Karpas-422 (cell line): ENCODE measurements around the gene SLC5A1. TPM values are rescaled to one million over a fixed set of nuclear protein-coding genes. Genes with fewer than 3 reads are reported as not detected.

Source experiments
- DNase-seq: peaks from one replicate; pipeline ENCODE4 v3.0.0-alpha.2; 2015
- H2AFZ ChIP-seq: fragments of 200-600 bp; sonication (generic); 2 replicates; pipeline ENCODE4 v1.6.1; 2014; ENCODE audit warnings: antibody characterized with exemption, low read length, mixed read lengths
- H3K27ac ChIP-seq: fragments of 200-600 bp; sonication (generic); 2 replicates; pipeline ENCODE4 v1.5.1; 2014; ENCODE audit warnings: mild to moderate bottlenecking, low read length, moderate library complexity
- H3K27me3 ChIP-seq: fragments of 200-600 bp; sonication (generic); 2 replicates; pipeline ENCODE4 v1.6.1; 2014; ENCODE audit warnings: low read length, mixed read lengths
- H3K36me3 ChIP-seq: fragments of 200-600 bp; sonication (generic); 2 replicates; pipeline ENCODE4 v1.6.1; 2014; ENCODE audit warnings: low read length, mixed read lengths; ENCODE audit not compliant: insufficient read depth
- H3K4me1 ChIP-seq: fragments of 200-600 bp; sonication (generic); 2 replicates; pipeline ENCODE4 v1.6.1; 2014; ENCODE audit warnings: mild to moderate bottlenecking, low read length, mixed read lengths
- H3K4me2 ChIP-seq: fragments of 200-600 bp; sonication (generic); 2 replicates; pipeline ENCODE4 v1.6.1; 2014; ENCODE audit warnings: low read length, low read depth, mild to moderate bottlenecking; ENCODE audit not compliant: poor library complexity, severe bottlenecking
- H3K4me3 ChIP-seq: fragments of 200-600 bp; sonication (generic); 2 replicates; pipeline ENCODE4 v1.5.1; 2014; ENCODE audit warnings: mild to moderate bottlenecking, antibody characterized with exemption, low read length, mixed read lengths
- H3K79me2 ChIP-seq: fragments of 200-600 bp; sonication (generic); 2 replicates; pipeline ENCODE4 v1.6.1; 2014; ENCODE audit warnings: mild to moderate bottlenecking, low read length, mixed read lengths
- H3K9ac ChIP-seq: fragments of 200-600 bp; sonication (generic); 2 replicates; pipeline ENCODE4 v1.6.0; 2014; ENCODE audit warnings: low read length
- H3K9me2 ChIP-seq: fragments of 200-600 bp; sonication (generic), shearing (Covaris generic); replicated peaks from 2 replicates; pipeline ENCODE4 v1.6.0; 2014; ENCODE audit warnings: mild to moderate bottlenecking, low read length, moderate library complexity; ENCODE audit not compliant: insufficient read depth
- H3K9me3 ChIP-seq: fragments of 300-700, 200-600 bp; sonication (generic); 2 replicates; pipeline ENCODE4 v1.6.1; 2014; ENCODE audit warnings: low read length, mixed read lengths
- H4K20me1 ChIP-seq: fragments of 200-600 bp; sonication (generic); 2 replicates; pipeline ENCODE4 v1.6.1; 2014; ENCODE audit warnings: mild to moderate bottlenecking, antibody characterized with exemption, low read length, low read depth; ENCODE audit not compliant: insufficient read depth
- total RNA-seq: library from RNA; depleted of rRNA; stranded (reverse); fragments of >200 nt; shearing (Covaris generic); gene quantifications from 2 replicates; pipeline ENCODE4 v1.2.3, GENCODE V29; 2014; ENCODE audit warnings: low replicate concordance

SLC5A1 gene
- total RNA-seq, 1 experiment from 2014 or later, result not detected

GRCh38 chr22:32083000-32083399, 39.9 kb downstream of the SLC5A1 start:
- H3K9me3 ChIP-seq, result no peaks in the 10 kb centered on the region
- H3K27ac ChIP-seq, result no peak overlapping the region
- no peaks in the 10 kb centered on the region for H3K27me3 ChIP-seq
- H3K4me2 ChIP-seq, result no peak overlapping the region
- no peak overlapping the region for H2AFZ ChIP-seq
- H3K4me3 ChIP-seq, result no peak overlapping the region
- no peaks in the 10 kb centered on the region for H3K9me2 ChIP-seq
- no peak for DNase-seq
- no peaks in the 10 kb centered on the region for H3K4me1 ChIP-seq
- no peaks in the 10 kb centered on the region for H3K79me2 ChIP-seq
- H4K20me1 ChIP-seq, result no peaks in the 10 kb centered on the region
- H3K36me3 ChIP-seq, result no peaks in the 10 kb centered on the region
- H3K9ac ChIP-seq, result no peak overlapping the region

- Histone ChIP-seq H3K4me1 (no peaks in the 10 kb centered on the region), H2AFZ (no peak overlapping the region), H3K9me3 (no peaks in the 10 kb centered on the region), H3K9ac (no peak overlapping the region), H3K27me3 (no peaks in the 10 kb centered on the region), H3K27ac (no peak overlapping the region), H3K36me3 (no peaks in the 10 kb centered on the region), H4K20me1 (no peaks in the 10 kb centered on the region), H3K4me2 (no peak overlapping the region), H3K4me3 (no peak overlapping the region), H3K79me2 (no peaks in the 10 kb centered on the region), H3K9me2 (no peaks in the 10 kb centered on the region)
- no peak for DNase-seq
These were observed 40.8 kb downstream of the SLC5A1 start for GRCh38 chr22:32083814-32084213.

- H3K9me3 ChIP-seq, result no peaks in the 10 kb centered on the region
- H2AFZ ChIP-seq, result no peak overlapping the region
- no peak for DNase-seq
- H3K4me3 ChIP-seq, result no peak overlapping the region
- no peaks in the 10 kb centered on the region for H3K79me2 ChIP-seq
- H3K9ac ChIP-seq, result no peak overlapping the region
- H3K36me3 ChIP-seq, result no peaks in the 10 kb centered on the region
- no peaks in the 10 kb centered on the region for H3K9me2 ChIP-seq
- no peaks in the 10 kb centered on the region for H3K4me1 ChIP-seq
- H3K4me2 ChIP-seq, result no peak overlapping the region
- H4K20me1 ChIP-seq, result no peaks in the 10 kb centered on the region
- H3K27me3 ChIP-seq, result no peaks in the 10 kb centered on the region
- H3K27ac ChIP-seq, result no peak overlapping the region
These were observed 45.0 kb downstream of the SLC5A1 start for GRCh38 chr22:32088084-32088483.

DNA sequence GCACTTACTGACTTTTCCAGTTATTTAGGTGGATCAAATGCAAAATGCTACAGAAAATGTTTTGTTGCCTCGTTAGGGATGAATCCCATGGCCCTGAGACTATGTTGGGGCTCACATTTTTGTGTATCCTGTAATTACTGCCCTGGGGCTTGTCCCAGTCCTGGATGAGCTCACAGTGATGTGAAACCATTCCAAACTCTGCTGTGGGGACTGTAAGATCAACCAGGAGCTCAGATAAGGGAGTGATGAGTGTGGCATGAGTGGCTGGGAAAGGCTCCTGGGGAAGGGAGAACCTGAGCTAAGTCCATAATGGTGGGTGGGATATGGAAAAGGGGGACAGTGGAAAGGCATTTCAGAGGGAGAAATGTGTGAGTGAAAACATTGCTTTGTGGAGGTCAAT, 54.0 kb downstream of the SLC5A1 start:
- H3K36me3 ChIP-seq, result no peaks in the 10 kb centered on the region
- H3K4me1 ChIP-seq, result no peaks in the 10 kb centered on the region
- H3K9me2 ChIP-seq, result no peaks in the 10 kb centered on the region
- H3K27me3 ChIP-seq, result no peaks in the 10 kb centered on the region
- no peaks in the 10 kb centered on the region for H3K9me3 ChIP-seq
- H4K20me1 ChIP-seq, result no peaks in the 10 kb centered on the region
- no peak for DNase-seq
- no peaks in the 10 kb centered on the region for H3K79me2 ChIP-seq
- no peak overlapping the region for H3K4me3 ChIP-seq
- H3K4me2 ChIP-seq, result no peak overlapping the region
- H3K9ac ChIP-seq, result no peak overlapping the region
- no peak overlapping the region for H3K27ac ChIP-seq
- H2AFZ ChIP-seq, result no peak overlapping the region

GRCh38 chr22:32097881-32098499, 54.9 kb downstream of the SLC5A1 start:
- Histone ChIP-seq H4K20me1 (no peaks in the 10 kb centered on the region), H3K4me1 (no peaks in the 10 kb centered on the region), H3K4me3 (no peak overlapping the region), H3K79me2 (no peaks in the 10 kb centered on the region), H2AFZ (no peak overlapping the region), H3K27me3 (no peaks in the 10 kb centered on the region), H3K9me3 (no peaks in the 10 kb centered on the region), H3K9ac (no peak overlapping the region), H3K27ac (no peak overlapping the region), H3K4me2 (no peak overlapping the region), H3K9me2 (no peaks in the 10 kb centered on the region), H3K36me3 (no peaks in the 10 kb centered on the region)
- no peak for DNase-seq

DNA sequence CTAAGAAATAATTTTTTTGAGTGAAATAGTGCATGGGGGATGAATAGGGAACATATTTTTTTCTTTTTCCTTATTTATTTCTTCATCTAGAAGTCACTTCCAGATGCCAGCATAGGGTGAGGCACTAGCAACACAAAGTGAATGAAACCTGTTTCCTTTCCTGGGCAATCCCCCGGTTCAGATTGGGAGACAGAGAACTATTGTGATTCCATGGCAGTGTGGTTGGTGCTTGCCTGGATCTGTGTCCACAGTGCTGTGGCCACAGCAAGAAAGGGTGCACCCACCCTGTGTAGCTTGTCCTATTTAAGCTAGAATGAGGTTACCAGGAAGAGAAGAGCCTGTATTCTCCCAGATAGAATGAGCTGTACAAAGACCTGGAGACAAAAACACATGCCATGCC, 57.6 kb downstream of the SLC5A1 start:
- no peaks in the 10 kb centered on the region for H3K79me2 ChIP-seq
- no peaks in the 10 kb centered on the region for H3K4me1 ChIP-seq
- no peaks in the 10 kb centered on the region for H3K27me3 ChIP-seq
- H3K9ac ChIP-seq, result no peak overlapping the region
- no peaks in the 10 kb centered on the region for H3K9me3 ChIP-seq
- no peaks in the 10 kb centered on the region for H3K36me3 ChIP-seq
- DNase-seq, result no peak
- no peak overlapping the region for H3K27ac ChIP-seq
- no peak overlapping the region for H2AFZ ChIP-seq
- H4K20me1 ChIP-seq, result no peaks in the 10 kb centered on the region
- no peak overlapping the region for H3K4me3 ChIP-seq
- H3K9me2 ChIP-seq, result no peaks in the 10 kb centered on the region
- H3K4me2 ChIP-seq, result no peak overlapping the region

GRCh38 chr22:32103658-32104315, 60.7 kb downstream of the SLC5A1 start:
- H3K9me3 ChIP-seq, result no peaks in the 10 kb centered on the region
- no peaks in the 10 kb centered on the region for H3K36me3 ChIP-seq
- H3K27me3 ChIP-seq, result no peaks in the 10 kb centered on the region
- no peak overlapping the region for H3K4me2 ChIP-seq
- no peaks in the 10 kb centered on the region for H4K20me1 ChIP-seq
- no peaks in the 10 kb centered on the region for H3K79me2 ChIP-seq
- H3K9ac ChIP-seq, result no peak overlapping the region
- H3K4me3 ChIP-seq, result no peak overlapping the region
- DNase-seq, result peak; percentile 67
- H3K27ac ChIP-seq, result no peak overlapping the region
- no peak overlapping the region for H2AFZ ChIP-seq
- no peaks in the 10 kb centered on the region for H3K9me2 ChIP-seq
- H3K4me1 ChIP-seq, result no peaks in the 10 kb centered on the region

- no peaks in the 10 kb centered on the region for H3K4me1 ChIP-seq
- peak; percentile 60 for DNase-seq
- no peaks in the 10 kb centered on the region for H3K79me2 ChIP-seq
- H3K9me2 ChIP-seq, result no peaks in the 10 kb centered on the region
- H3K9ac ChIP-seq, result no peak overlapping the region
- no peak overlapping the region for H3K4me2 ChIP-seq
- H2AFZ ChIP-seq, result no peak overlapping the region
- no peaks in the 10 kb centered on the region for H3K27me3 ChIP-seq
- no peaks in the 10 kb centered on the region for H3K36me3 ChIP-seq
- no peaks in the 10 kb centered on the region for H3K9me3 ChIP-seq
- no peaks in the 10 kb centered on the region for H4K20me1 ChIP-seq
- no peak overlapping the region for H3K4me3 ChIP-seq
- no peak overlapping the region for H3K27ac ChIP-seq
These were observed 63.9 kb downstream of the SLC5A1 start for GRCh38 chr22:32106930-32107329.
